Pancreas (tissue), 10 donors: Measurements from ENCODE around the gene NDST1. TPM values are rescaled to one million over a fixed set of nuclear protein-coding genes. Genes with fewer than 3 reads are reported as not detected.

Experiments
- ATAC-seq, 4 donors: fragments of 200-7000 bp; cut with Tn5 transposase; one replicate each; pipeline versions ENCODE4 v1.8.0 to v1.9.1; 2020; ENCODE audit warnings: mild to moderate bottlenecking in 4 of 4, moderate library complexity in 4 of 4
- DNase-seq, 6 donors: peaks; one replicate each; pipeline ENCODE4 v3.0.0-alpha.2; 2020
- FAIRE-seq: peaks from 2 replicates; lab custom pipeline; 2012; peaks lifted over from hg19 to GRCh38; lab: Jason Lieb, UNC
- H3K27ac ChIP-seq, 4 donors: fragments of 200-600 bp; sonication (generic); 1 replicate in 3 of 4; 2 replicates in 1 of 4; pipeline versions ENCODE4 v1.5.0 to v1.8.0; 2020
- H3K27me3 ChIP-seq, 4 donors: fragments of 200-600 bp; one replicate each; pipeline ENCODE4 v1.8.0; 2021
- H3K36me3 ChIP-seq, 3 donors: fragments of 200-600 bp; sonication (generic) in 1 of 3; one replicate each; pipeline versions ENCODE4 v1.5.0 to v1.8.0; 2020 to 2021
- H3K4me1 ChIP-seq, 3 donors: fragments of 200-600 bp; one replicate each; pipeline ENCODE4 v1.8.0; 2021
- H3K4me3 ChIP-seq, 4 donors: fragments of 200-600 bp; sonication (generic) in 2 of 4; one replicate each; pipeline versions ENCODE4 v1.5.0 to v1.8.0; 2020 to 2021
- H3K9me3 ChIP-seq, 4 donors: fragments of 200-600 bp; one replicate each; pipeline ENCODE4 v1.8.0; 2021
- WGBS, 2 donors: extraction: QIAGEN DNeasy Blood & Tissue Kit; methylation state at CpG; one replicate each; pipeline ENCODE4 v1.1.7; 2013; 5-methylcytosine and 5-hydroxymethylcytosine counted together
- intact Hi-C, 3 donors: fragments of 100-400 bp; cut with DNase I; formaldehyde crosslinking; loops; one replicate each; pipeline versions ENCODE4 v1.11.1 to v1.14.2; 2022
- polyA plus RNA-seq, 2 donors: library from polyadenylated mRNA; stranded (reverse); fragments of 200-250 nt; gene quantifications; one replicate each; pipeline ENCODE4 v1.2.3, GENCODE V29; 2013
- total RNA-seq, 6 donors: library from RNA; stranded (reverse); fragmentation: NEBNext Ultra II Directional in 4 of 6; extraction: Animal tissue kit (Norgen Biotek cat#: 25700) in 4 of 6; gene quantifications; one replicate each; pipeline versions ENCODE4 v1.2.1 to v1.2.4, GENCODE V29; 2021 to 2023
- TF ChIP-seq, protein P1 (sequence below), 4 donors: fragments of 200-600 bp; sonication (generic) in 3 of 4; IDR thresholded peaks; one replicate each; pipeline versions ENCODE4 v1.5.0 to v1.8.0; 2021; ENCODE audit warnings: antibody characterized with exemption in 4 of 4
- donor health status: healthy with polysubstance abuse.
- donor health status: DM: no; HTN: no; CAD: no; lungs with moderate emphysema.
- donor health status: DM: no; HTN: no; CAD: no.
- donor health status: control.
- donor health status: control.
- donor health status: Bipolar disorder and iron deficiency.
- donor health status: DM: yes; HTN: yes; CAD: no.
- donor health status: DM: no; HTN: no; CAD: no.
- donor health status: DM: no; HTN: no; CAD: no.
- donor health status: DM: yes; HTN: yes; CAD: no.

NDST1 gene
- total and polyA plus RNA-seq, 8 donors = 9.9 to 57.2 (median 39.8) TPM

DNA sequence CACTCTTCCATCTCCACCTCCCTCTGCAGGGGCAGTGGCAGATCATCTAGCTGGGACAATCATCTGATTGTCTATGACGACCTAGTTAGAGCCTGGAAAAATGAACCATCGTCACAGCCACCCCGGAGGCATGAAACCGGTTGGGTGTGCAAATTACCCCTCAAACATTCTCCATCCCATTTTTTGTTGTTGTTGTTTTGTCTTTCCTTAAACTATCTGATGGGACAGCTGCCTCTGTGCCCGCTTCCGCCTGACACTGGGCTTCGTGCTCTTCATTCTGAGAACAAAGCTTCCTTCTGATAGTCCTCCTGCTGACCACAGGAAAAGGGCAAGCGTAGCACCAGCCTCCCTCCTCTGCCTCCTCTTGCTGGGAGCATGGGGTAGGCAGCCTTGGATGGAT is 7.0 kb upstream of the NDST1 start:
- H3K27ac ChIP-seq = peak overlapping the region in 1 of 4 donors; percentile 2
- H3K27me3 ChIP-seq = no peaks in the 10 kb centered on the region
- peaks cover 44 to 54% (median 51%) of the 10 kb centered on the region in 3 donors for H3K4me1 ChIP-seq
- no peak overlapping the region for H3K4me3 ChIP-seq
- FAIRE-seq (no peak), ATAC-seq (no peak), DNase-seq (no peak)
- no peaks in the 10 kb centered on the region for H3K9me3 ChIP-seq
- TF ChIP-seq, protein P1, sequence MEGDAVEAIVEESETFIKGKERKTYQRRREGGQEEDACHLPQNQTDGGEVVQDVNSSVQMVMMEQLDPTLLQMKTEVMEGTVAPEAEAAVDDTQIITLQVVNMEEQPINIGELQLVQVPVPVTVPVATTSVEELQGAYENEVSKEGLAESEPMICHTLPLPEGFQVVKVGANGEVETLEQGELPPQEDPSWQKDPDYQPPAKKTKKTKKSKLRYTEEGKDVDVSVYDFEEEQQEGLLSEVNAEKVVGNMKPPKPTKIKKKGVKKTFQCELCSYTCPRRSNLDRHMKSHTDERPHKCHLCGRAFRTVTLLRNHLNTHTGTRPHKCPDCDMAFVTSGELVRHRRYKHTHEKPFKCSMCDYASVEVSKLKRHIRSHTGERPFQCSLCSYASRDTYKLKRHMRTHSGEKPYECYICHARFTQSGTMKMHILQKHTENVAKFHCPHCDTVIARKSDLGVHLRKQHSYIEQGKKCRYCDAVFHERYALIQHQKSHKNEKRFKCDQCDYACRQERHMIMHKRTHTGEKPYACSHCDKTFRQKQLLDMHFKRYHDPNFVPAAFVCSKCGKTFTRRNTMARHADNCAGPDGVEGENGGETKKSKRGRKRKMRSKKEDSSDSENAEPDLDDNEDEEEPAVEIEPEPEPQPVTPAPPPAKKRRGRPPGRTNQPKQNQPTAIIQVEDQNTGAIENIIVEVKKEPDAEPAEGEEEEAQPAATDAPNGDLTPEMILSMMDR (IDR thresholded peaks at IDR 0.05) = no peak
- H3K36me3 ChIP-seq = no peaks in the 10 kb centered on the region
- 66 to 70% methylated on average over 8 of the region's 8 CpGs for WGBS, 2 donors
- intact Hi-C loops = no loop called here

DNA sequence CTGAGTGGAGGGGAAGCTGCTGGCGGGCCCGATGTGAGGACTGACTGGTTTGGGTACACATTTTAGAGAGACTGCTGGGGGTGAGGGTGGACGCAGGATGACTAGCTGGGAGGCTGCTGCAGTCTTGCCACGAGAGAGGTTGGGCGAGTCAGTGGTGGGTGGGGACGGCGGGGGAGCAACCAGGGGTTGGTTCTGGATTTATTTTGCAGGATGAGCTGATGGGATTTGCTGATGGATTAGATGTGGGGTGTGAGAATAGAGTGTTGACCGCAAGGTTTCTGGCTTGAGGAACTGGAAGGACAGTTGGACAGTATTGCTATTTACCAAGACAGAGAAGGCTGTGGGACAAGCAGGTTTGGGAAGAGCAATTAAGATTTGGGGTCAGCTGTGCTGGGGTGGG is 5.8 kb upstream of the NDST1 start:
- intact Hi-C loops = no loop called here
- ATAC-seq (no peak), FAIRE-seq (no peak), DNase-seq (no peak)
- Histone ChIP-seq H3K27ac (peak overlapping the region in 1 of 4 donors; percentile 78), H3K4me3 (no peak overlapping the region), H3K4me1 (peaks cover 53 to 59% (median 54%) of the 10 kb centered on the region in 3 donors), H3K27me3 (no peaks in the 10 kb centered on the region), H3K9me3 (no peaks in the 10 kb centered on the region), H3K36me3 (no peaks in the 10 kb centered on the region)
- 72 to 79% methylated on average over 8 of the region's 8 CpGs for WGBS, 2 donors
- TF ChIP-seq, protein P1 (IDR thresholded peaks at IDR 0.05) = no peak

DNA sequence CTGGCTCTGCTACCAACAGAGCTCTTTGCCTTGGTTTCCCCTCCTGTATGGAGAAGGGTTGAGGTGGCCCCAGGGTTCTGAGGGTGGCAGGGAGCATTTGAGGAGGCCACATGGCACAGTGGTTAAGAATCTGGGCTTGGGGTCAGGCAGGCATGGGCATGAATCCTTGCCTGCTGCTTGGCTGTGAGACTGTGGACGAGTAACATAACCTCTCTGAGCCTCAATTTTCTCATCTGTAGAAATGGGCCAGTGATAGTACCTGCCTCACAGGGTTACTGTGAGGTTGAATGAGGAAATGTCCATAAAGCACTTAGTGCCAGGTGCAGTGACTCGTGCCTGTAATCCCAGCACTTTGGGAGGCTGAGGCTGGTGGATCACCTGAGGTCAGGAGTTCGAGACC is 5.1 kb upstream of the NDST1 start:
- Histone ChIP-seq H3K36me3 (no peaks in the 10 kb centered on the region), H3K4me1 (peaks cover 58 to 67% (median 62%) of the 10 kb centered on the region in 3 donors), H3K9me3 (no peaks in the 10 kb centered on the region), H3K4me3 (no peak overlapping the region), H3K27ac (peak overlapping the region; percentile 11 to 78 (median 46)), H3K27me3 (no peaks in the 10 kb centered on the region)
- TF ChIP-seq, protein P1 (IDR thresholded peaks at IDR 0.05) = no peak
- no peak for FAIRE-seq
- intact Hi-C loops = no loop called here
- 65 to 73% methylated on average over 3 of the region's 3 CpGs for WGBS, 2 donors
- no peak for ATAC-seq
- no peak for DNase-seq

DNA sequence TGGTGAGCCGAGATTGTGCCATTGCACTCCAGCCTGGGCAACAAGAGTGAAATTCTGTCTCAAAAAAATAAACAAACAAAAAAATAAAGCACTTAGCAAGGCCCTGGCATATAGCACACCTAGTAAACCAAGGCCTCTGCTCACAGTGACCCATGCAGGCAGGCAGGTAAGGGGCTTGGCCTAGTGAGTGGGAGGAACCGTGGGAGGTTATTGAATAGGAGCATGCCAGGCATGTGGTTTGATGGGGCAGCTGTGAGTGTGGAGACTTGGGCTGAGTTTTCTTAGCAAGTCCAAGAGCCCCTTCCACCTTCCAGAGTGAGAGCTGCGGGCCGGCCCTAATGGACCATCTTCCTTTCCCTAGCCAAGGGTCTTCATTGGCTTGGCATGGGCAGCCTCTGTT is 4.5 kb upstream of the NDST1 start:
- WGBS, 2 donors = 44 to 49% methylated on average over 4 of the region's 4 CpGs
- TF ChIP-seq, protein P1 (IDR thresholded peaks at IDR 0.05) = no peak
- Histone ChIP-seq H3K36me3 (no peaks in the 10 kb centered on the region), H3K4me3 (no peak overlapping the region), H3K4me1 (peaks cover 56 to 69% (median 63%) of the 10 kb centered on the region in 3 donors), H3K9me3 (no peaks in the 10 kb centered on the region), H3K27me3 (no peaks in the 10 kb centered on the region), H3K27ac (peak overlapping the region; percentile 11 to 78 (median 46))
- FAIRE-seq (no peak), DNase-seq (peak in 2 of 6 donors; percentile 52 to 63), ATAC-seq (peak; percentile 42 to 57 (median 54))
- intact Hi-C loops = no loop called here

DNA sequence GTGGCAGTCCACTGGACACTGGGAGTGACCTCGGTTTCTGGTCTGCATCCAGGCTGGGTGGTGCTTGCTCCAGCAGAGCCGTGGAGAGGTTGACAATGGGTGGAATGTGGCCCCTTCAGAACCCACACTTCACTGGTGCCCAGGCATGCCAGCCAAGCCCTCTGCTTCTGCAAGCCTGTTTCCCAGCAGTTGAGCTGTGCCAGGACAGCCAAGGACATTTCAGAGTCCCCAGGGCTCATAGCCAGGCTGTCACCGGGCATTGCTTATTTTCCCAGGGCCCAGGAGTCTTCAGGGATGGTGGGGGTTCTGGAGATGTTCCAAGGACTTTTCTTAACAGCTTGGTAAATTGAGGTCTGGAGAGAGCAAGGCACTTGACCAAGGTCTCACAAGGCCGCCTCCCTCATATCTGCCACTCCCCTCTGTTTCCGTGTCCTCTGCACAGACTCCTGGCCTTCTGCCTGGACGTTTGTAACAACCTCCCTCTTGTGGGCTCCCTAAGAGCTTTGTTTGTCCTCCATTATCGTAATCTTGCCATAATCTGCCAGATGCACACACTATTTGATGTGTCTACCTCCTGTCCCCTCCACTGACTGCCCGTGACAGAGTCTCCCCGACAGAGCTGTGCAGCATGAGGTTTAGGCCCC is 3.8 kb upstream of the NDST1 start:
- 9% methylated on average over 9 of the region's 9 CpGs for WGBS, 2 donors
- FAIRE-seq (no peak), DNase-seq (peak in 5 of 6 donors; percentile 80 to 91 (median 90)), ATAC-seq (peak; percentile 80 to 87 (median 80))
- Histone ChIP-seq H3K4me3 (no peak overlapping the region), H3K9me3 (no peaks in the 10 kb centered on the region), H3K4me1 (peaks cover 59 to 75% (median 68%) of the 10 kb centered on the region in 3 donors), H3K27me3 (no peaks in the 10 kb centered on the region), H3K27ac (peak overlapping the region; percentile 11 to 78 (median 46)), H3K36me3 (no peaks in the 10 kb centered on the region)
- TF ChIP-seq, protein P1 (IDR thresholded peaks at IDR 0.05) = no peak
- intact Hi-C loops = no loop called here
